22Rv1 (cell line): Measurements from ENCODE around the gene VPS8.

Experiments used
- ZFX ChIP-seq: fragments of 450-650 bp; IDR thresholded peaks from 2 replicates; pipeline ENCODE4 v1.6.1; 2017; ENCODE audit warnings: antibody characterized with exemption, borderline replicate concordance
- TF ChIP-seq, protein P1 (sequence below): fragments of 450-650 bp; IDR thresholded peaks from 2 replicates; pipeline ENCODE4 v1.5.1; 2017; ENCODE audit warnings: mild to moderate bottlenecking

DNA sequence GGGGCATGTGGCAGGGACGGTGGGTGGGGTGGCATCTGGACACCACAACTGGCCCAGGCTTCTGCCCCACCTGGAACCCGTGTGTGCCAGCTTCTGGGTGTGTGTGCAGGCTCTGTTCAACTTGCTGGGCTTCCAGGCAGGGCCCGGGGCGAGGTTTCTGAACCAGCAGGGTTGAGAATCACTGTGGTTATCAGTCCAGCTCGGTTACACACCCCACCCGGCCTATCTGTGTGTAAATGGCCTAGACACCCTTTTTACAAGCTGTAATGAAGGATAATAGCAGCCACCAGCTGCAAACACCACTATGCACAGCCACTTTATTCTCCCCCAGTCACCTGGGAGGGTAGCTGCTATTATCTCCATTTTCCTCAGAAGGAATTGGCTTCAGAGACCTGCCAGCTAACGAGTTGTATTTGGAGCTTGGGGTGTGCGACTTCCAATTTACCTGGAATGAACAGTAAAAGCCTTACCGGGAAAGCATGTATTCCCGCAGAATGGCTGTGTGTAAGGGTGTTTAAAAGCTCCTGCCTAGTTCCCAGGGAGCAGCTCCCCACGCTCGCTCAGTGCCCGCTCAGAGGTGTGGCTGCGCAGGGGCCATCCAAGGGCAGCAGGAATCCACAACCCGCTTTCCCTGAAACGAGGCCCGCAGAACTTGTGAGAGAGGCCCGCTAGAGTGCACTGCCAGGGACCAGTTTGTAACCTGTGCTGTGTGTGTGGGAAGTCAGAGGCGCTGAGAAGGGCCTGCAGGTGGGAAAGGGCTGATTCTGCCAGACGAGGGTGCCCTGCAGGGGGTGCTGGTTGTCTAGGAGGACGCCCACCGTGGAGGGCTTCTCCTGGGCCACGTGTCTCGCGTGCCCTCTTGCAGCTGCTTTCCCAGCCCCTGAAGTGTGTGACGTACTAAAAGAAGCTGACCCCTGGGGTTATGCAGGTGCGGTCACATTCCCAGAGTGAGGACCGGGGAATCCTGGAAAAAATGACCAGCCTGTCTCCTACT is 257.4 kb downstream of the VPS8 start:
- TF ChIP-seq ZFX: no peak
- TF ChIP-seq, protein P1, sequence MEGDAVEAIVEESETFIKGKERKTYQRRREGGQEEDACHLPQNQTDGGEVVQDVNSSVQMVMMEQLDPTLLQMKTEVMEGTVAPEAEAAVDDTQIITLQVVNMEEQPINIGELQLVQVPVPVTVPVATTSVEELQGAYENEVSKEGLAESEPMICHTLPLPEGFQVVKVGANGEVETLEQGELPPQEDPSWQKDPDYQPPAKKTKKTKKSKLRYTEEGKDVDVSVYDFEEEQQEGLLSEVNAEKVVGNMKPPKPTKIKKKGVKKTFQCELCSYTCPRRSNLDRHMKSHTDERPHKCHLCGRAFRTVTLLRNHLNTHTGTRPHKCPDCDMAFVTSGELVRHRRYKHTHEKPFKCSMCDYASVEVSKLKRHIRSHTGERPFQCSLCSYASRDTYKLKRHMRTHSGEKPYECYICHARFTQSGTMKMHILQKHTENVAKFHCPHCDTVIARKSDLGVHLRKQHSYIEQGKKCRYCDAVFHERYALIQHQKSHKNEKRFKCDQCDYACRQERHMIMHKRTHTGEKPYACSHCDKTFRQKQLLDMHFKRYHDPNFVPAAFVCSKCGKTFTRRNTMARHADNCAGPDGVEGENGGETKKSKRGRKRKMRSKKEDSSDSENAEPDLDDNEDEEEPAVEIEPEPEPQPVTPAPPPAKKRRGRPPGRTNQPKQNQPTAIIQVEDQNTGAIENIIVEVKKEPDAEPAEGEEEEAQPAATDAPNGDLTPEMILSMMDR: no peak
